ENCODE data around the gene TLCD4.

The TLCD4 gene

GRCh38 chr1:95115708-95116137 lies 1.4 kb upstream of the TLCD4 start:
- H3K27ac ChIP-seq, result no peak overlapping the region
- no peak for TF ChIP-seq CTCF (IDR thresholded peaks at IDR 0.05; ENCODE audit: low read depth, low read length, missing control alignments)
- H3K4me3 ChIP-seq (ENCODE audit: low read depth, low read length), result no peak overlapping the region
- in situ Hi-C loops (cut with HindIII; ENCODE audit: low pct_ligation_motif_present, low sequenced_read_pairs), result no loop called here
- H3K27me3 ChIP-seq (replicated peaks), result peaks cover 27% of the 10 kb centered on the region
- no peak for DNase-seq
- H3K36me3 ChIP-seq (replicated peaks), result no peaks in the 10 kb centered on the region

- peak overlapping the region; percentile 59 for H3K4me3 ChIP-seq (ENCODE audit: low read depth, low read length)
- TF ChIP-seq CTCF (IDR thresholded peaks at IDR 0.05; ENCODE audit: low read depth, low read length, missing control alignments), result peak; percentile 66
- in situ Hi-C loops (cut with HindIII; ENCODE audit: low pct_ligation_motif_present, low sequenced_read_pairs), result no loop called here
- no peak overlapping the region for H3K27ac ChIP-seq
- H3K36me3 ChIP-seq (replicated peaks), result no peaks in the 10 kb centered on the region
- H3K27me3 ChIP-seq (replicated peaks), result peaks cover 27% of the 10 kb centered on the region
- peak; percentile 7 for DNase-seq
These were observed 462 bp upstream of the TLCD4 start for GRCh38 chr1:95116580-95117206.

DNA sequence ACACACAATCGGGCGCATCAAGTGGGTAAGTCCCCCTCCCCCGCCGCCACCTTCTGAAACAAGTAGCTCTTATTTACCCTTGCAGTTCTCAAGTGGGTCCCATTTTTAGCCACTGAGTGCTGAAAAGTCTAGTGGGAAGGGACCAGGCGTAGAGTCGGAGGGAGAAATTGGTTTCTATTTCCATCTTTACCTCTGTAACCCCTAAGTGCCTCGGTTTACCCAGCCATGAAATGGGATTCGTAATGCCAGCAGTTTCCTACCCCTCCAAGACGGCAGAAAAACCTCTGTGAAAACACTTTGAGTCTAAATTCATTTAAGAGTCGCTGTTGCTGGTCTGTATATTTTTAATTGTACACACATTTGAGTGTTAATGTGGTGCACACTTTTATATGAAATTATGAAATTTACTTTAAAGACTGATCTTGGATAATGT lies 928 bp downstream of the TLCD4 start:
- in situ Hi-C loops (cut with HindIII; ENCODE audit: low pct_ligation_motif_present, low sequenced_read_pairs), result no loop called here
- Histone ChIP-seq H3K36me3 (replicated peaks) (no peaks in the 10 kb centered on the region), H3K4me3 (ENCODE audit: low read depth, low read length) (peak overlapping the region; percentile 59), H3K27ac (no peak overlapping the region), H3K27me3 (replicated peaks) (peaks cover 27% of the 10 kb centered on the region)
- DNase-seq, result no peak
- TF ChIP-seq CTCF (IDR thresholded peaks at IDR 0.05; ENCODE audit: low read depth, low read length, missing control alignments), result no peak

GRCh38 chr1:95118710-95119109 lies 1.6 kb downstream of the TLCD4 start:
- Histone ChIP-seq H3K4me3 (ENCODE audit: low read depth, low read length) (no peak overlapping the region), H3K36me3 (replicated peaks) (no peaks in the 10 kb centered on the region), H3K27ac (no peak overlapping the region), H3K27me3 (replicated peaks) (peaks cover 27% of the 10 kb centered on the region)
- TF ChIP-seq CTCF (IDR thresholded peaks at IDR 0.05; ENCODE audit: low read depth, low read length, missing control alignments), result no peak
- no peak for DNase-seq
- in situ Hi-C loops (cut with HindIII; ENCODE audit: low pct_ligation_motif_present, low sequenced_read_pairs), result no loop called here

DNA sequence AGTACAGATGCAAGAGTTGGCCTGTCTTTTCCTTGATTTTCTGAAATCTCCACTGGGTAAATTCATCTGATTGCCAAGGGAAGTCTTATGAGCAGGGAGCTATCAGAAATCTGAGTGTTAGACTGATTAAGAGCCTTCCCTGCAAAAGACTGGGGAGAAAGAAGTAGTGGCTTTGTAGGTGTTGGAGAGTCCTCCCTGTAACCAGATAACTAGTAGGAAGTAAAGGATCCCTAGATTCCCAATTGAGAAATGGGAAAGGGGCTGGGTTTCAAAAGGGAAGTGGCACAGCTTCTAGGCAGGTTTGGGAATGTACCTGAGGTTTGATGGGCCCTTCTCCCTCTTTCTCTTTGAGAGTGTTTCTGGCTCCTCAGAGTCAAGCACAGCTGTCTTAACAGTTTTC lies 2.1 kb downstream of the TLCD4 start:
- no peak for DNase-seq
- Histone ChIP-seq H3K27ac (no peak overlapping the region), H3K4me3 (ENCODE audit: low read depth, low read length) (no peak overlapping the region), H3K27me3 (replicated peaks) (peaks cover 27% of the 10 kb centered on the region), H3K36me3 (replicated peaks) (no peaks in the 10 kb centered on the region)
- no peak for TF ChIP-seq CTCF (IDR thresholded peaks at IDR 0.05; ENCODE audit: low read depth, low read length, missing control alignments)
- in situ Hi-C loops (cut with HindIII; ENCODE audit: low pct_ligation_motif_present, low sequenced_read_pairs), result no loop called here

DNA sequence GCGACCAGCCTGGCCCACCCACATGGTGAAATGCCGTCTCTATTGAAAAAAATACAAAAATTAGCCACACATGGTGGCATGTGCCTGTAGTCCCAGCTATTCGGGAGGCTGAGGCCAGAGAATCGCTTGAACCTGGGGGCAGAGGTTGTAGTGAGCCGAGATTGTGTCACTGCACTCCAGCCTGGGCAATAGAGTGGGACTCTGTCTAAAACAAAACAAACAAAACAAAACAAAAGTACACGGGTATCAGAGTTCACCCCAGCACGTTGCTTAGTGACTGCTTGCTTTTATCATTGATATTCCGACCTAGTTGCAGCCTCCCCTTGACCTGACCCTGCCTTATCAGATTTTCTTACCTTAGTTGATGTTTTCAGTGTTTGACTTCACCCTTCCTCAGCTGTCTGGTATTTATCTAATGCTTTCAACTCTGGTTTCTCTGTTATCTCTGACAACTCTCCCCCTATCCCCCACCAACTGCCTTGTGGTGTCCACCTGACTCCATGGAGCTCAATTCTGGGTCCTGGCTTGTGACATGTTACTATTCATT lies 5.1 kb downstream of the TLCD4 start:
- no peaks in the 10 kb centered on the region for H3K36me3 ChIP-seq (replicated peaks)
- no peak for TF ChIP-seq CTCF (IDR thresholded peaks at IDR 0.05; ENCODE audit: low read depth, low read length, missing control alignments)
- no peak overlapping the region for H3K27ac ChIP-seq
- H3K4me3 ChIP-seq (ENCODE audit: low read depth, low read length), result no peak overlapping the region
- no peak for DNase-seq
- in situ Hi-C loops (cut with HindIII; ENCODE audit: low pct_ligation_motif_present, low sequenced_read_pairs), result no loop called here
- peaks cover 27% of the 10 kb centered on the region for H3K27me3 ChIP-seq (replicated peaks)
